ENCODE results near the gene NEAT1. TPM values are rescaled to one million over a fixed set of nuclear protein-coding genes. Genes with fewer than 3 reads are reported as not detected.

Gene NEAT1
- total and polyA plus RNA-seq, 9 of the 15 experiments (the other 6 are each of a cell fraction or from before 2014, with no cell fraction given) = 20.1 to 389 (median 62.8) TPM

- TF ChIP-seq DLX4 (CRISPR knock-in tag; IDR thresholded peaks at IDR 0.05) (no peak), STAG1 (CRISPR knock-in tag; IDR thresholded peaks at IDR 0.05; ENCODE audit: borderline replicate concordance) (no peak), MBD2 (IDR thresholded peaks at IDR 0.05; ENCODE audit: borderline replicate concordance, low read depth) (no peak), NUFIP1 (IDR thresholded peaks at IDR 0.05; ENCODE audit: partially characterized antibody) (no peak), ZNF699 (CRISPR knock-in tag; IDR thresholded peaks at IDR 0.05; ENCODE audit: insufficient replicate concordance) (no peak), RBM25 (IDR thresholded peaks at IDR 0.05; ENCODE audit: low read depth, low read length, severe bottlenecking) (peak; percentile 93), BCL6 (CRISPR knock-in tag; IDR thresholded peaks at IDR 0.05) (no peak), FOS (IDR thresholded peaks at IDR 0.05; ENCODE audit: extremely low read depth, insufficient read length) (no peak), NCOA6 (IDR thresholded peaks at IDR 0.05) (no peak), SNRNP70 (optimal IDR thresholded peaks at IDR 0.05; ENCODE audit: low read depth, low read length) (no peak), TRIM24 (IDR thresholded peaks at IDR 0.05) (no peak), GABPB2 (CRISPR knock-in tag; conservative IDR thresholded peaks at IDR 0.05) (no peak), HNRNPK (IDR thresholded peaks at IDR 0.05; ENCODE audit: low read depth, low read length, poor library complexity, severe bottlenecking) (no peak), ZBTB8A (IDR thresholded peaks at IDR 0.05; ENCODE audit: partially characterized antibody) (no peak), ZBTB17 (CRISPR knock-in tag; IDR thresholded peaks at IDR 0.05) (no peak), ZNF57 (CRISPR knock-in tag; IDR thresholded peaks at IDR 0.05) (0 out of 2 replicates have a peak, but pooled peaks have one; percentile 28), GATA2 (CRISPR knock-in tag; IDR thresholded peaks at IDR 0.05) (no peak), NFATC3 (IDR thresholded peaks at IDR 0.05) (no peak), WHSC1 (IDR thresholded peaks at IDR 0.05; ENCODE audit: low read length) (no peak), ILF3 (IDR thresholded peaks at IDR 0.05; ENCODE audit: borderline replicate concordance) (peak; percentile 28; the same call in 1 of the 2 replicates), FOXK2 (conservative IDR thresholded peaks at IDR 0.05 in 1 of 2, IDR thresholded peaks at IDR 0.05 in 1 of 2; ENCODE audit: low read depth in 2 of 2) (no peak)
- TF ChIP-seq, protein P1, sequence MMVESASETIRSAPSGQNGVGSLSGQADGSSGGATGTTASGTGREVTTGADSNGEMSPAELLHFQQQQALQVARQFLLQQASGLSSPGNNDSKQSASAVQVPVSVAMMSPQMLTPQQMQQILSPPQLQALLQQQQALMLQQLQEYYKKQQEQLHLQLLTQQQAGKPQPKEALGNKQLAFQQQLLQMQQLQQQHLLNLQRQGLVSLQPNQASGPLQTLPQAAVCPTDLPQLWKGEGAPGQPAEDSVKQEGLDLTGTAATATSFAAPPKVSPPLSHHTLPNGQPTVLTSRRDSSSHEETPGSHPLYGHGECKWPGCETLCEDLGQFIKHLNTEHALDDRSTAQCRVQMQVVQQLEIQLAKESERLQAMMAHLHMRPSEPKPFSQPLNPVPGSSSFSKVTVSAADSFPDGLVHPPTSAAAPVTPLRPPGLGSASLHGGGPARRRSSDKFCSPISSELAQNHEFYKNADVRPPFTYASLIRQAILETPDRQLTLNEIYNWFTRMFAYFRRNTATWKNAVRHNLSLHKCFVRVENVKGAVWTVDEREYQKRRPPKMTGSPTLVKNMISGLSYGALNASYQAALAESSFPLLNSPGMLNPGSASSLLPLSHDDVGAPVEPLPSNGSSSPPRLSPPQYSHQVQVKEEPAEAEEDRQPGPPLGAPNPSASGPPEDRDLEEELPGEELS (CRISPR knock-in tag; IDR thresholded peaks at IDR 0.05; ENCODE audit: borderline replicate concordance) = no peak
- TF ChIP-seq, protein P2, sequence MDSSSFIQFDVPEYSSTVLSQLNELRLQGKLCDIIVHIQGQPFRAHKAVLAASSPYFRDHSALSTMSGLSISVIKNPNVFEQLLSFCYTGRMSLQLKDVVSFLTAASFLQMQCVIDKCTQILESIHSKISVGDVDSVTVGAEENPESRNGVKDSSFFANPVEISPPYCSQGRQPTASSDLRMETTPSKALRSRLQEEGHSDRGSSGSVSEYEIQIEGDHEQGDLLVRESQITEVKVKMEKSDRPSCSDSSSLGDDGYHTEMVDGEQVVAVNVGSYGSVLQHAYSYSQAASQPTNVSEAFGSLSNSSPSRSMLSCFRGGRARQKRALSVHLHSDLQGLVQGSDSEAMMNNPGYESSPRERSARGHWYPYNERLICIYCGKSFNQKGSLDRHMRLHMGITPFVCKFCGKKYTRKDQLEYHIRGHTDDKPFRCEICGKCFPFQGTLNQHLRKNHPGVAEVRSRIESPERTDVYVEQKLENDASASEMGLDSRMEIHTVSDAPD (CRISPR knock-in tag; IDR thresholded peaks at IDR 0.05) = no peak
- TF ChIP-seq, protein P3, sequence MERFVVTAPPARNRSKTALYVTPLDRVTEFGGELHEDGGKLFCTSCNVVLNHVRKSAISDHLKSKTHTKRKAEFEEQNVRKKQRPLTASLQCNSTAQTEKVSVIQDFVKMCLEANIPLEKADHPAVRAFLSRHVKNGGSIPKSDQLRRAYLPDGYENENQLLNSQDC (CRISPR knock-in tag; IDR thresholded peaks at IDR 0.05) = peak; percentile 82; the same call in 1 of the 2 replicates
These were observed 8.0 kb downstream of the NEAT1 start (continued) for GRCh38 chr11:65430406-65431217.

Data from K562 (cell line).